Hair follicle dermal papilla cell (primary cell): ENCODE measurements around the gene PRRX1. TPM values are rescaled to one million over a fixed set of nuclear protein-coding genes. Genes with fewer than 3 reads are reported as not detected.

Experiments
- total RNA-seq: library from RNA; depleted of rRNA; stranded (reverse); fragments of >200 nt; gene quantifications from 2 replicates; pipeline ENCODE4 v1.2.3, GENCODE V29; 2012

The PRRX1 gene
- total RNA-seq = 1,001 and 1,266 TPM in 2 replicates

DNA sequence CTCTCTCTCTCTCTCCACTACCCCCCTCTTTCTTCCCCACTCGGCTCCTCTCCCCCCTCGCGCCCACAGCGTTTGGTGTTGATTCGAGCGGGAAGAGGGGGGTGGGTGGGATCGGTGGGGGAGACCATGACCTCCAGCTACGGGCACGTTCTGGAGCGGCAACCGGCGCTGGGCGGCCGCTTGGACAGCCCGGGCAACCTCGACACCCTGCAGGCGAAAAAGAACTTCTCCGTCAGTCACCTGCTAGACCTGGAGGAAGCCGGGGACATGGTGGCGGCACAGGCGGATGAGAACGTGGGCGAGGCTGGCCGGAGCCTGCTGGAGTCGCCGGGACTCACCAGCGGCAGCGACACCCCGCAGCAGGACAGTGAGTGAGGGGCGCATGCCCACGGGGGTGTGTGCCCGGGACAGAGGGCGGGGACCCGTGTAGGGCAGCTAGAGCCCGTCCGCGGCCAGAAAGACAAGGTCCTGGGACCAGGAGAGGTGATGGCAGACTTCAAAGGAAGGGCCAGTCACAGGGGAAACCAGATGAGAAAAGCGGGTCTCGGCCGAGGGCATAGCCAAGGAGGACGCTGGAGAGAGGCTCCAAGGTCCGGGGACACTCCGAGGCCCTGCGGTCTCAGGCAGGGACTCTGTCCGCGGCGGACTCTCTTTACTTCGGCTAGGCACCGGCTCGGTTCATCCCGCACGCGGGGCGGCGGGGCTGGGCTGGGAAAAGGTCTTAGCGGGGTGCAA is at the start of gene PRRX1:
TSS of gene PRRX1 (plus strand) at position 39 of the 735 bp plus-strand sequence. CDS start at position 127, 88 bp downstream.

Other genes with a start within 250 kb of the PRRX1 start
- gene GORAB, start 132.0 kb upstream of the PRRX1 start, total RNA-seq = 14.7 and 17.4 TPM in 2 replicates